ENCODE data around the gene PAK2. TPM values are rescaled to one million over a fixed set of nuclear protein-coding genes. Genes with fewer than 3 reads are reported as not detected.
A peak's percentile ranks its signal among the peaks of the same experiment; 100 is the strongest.

Gene PAK2
- polyA plus RNA-seq (2013, experiment 1 of 2), result 31.8 TPM
- 30.1 TPM for polyA plus RNA-seq (2013, experiment 2 of 2)

- Histone ChIP-seq H3K79me2 (ENCODE audit: control insufficient read depth, insufficient read depth, low read length) (peaks cover 36% of the 10 kb centered on the region), H3K79me1 (ENCODE audit: low read length) (peaks cover 6% of the 10 kb centered on the region), H3K23ac (ENCODE audit: low read length) (peak within 1 kb of the TSS; percentile 45), H2BK120ac (ENCODE audit: low read depth, low read length) (no peak within 1 kb of the TSS), H3K56ac (ENCODE audit: low read length) (peak within 1 kb of the TSS; percentile 99), H3K27ac (ENCODE audit: low read depth, low read length) (peak within 1 kb of the TSS; percentile 98), H4K5ac (ENCODE audit: low read length) (peak within 1 kb of the TSS; percentile 87), H3K4me2 (ENCODE audit: low read length) (peak within 1 kb of the TSS; percentile 37), H3K4me1 (ENCODE audit: control insufficient read depth, low read depth, low read length) (peaks cover 7% of the 10 kb centered on the region), H3K4ac (ENCODE audit: low read depth, low read length) (peak within 1 kb of the TSS; percentile 66), H3K27me3 (ENCODE audit: insufficient read depth, low read length, poor library complexity) (no peaks in the 10 kb centered on the region), H3K18ac (ENCODE audit: low read length) (peak within 1 kb of the TSS; percentile 91), H3K36me3 (ENCODE audit: control insufficient read depth, insufficient read depth, low read length) (no peaks in the 10 kb centered on the region), H2BK5ac (ENCODE audit: low read length) (no peak within 1 kb of the TSS), H4K8ac (ENCODE audit: low read depth, low read length) (peak within 1 kb of the TSS; percentile 96), H2BK15ac (replicated peaks; ENCODE audit: low read depth) (no peak within 1 kb of the TSS), H3K9ac (ENCODE audit: low read length) (peak within 1 kb of the TSS; percentile 99), H2AK5ac (ENCODE audit: low read length) (no peak within 1 kb of the TSS), H3K4me3 (ENCODE audit: low read length) (peak within 1 kb of the TSS; percentile 100)
- DNase-seq, result peak; percentile 94
- no CpG with 5 or more reads among the region's 86 CpGs for WGBS (ENCODE audit: extremely low coverage, insufficient coverage, low lambda C conversion rate)
Observed at GRCh38 chr3:196739671-196740480, at the start of gene PAK2. TSS of gene PAK2 (plus strand) at chr3:196739857. CDS start at chr3:196782647, 42,790 bp downstream.

GRCh38 chr3:196689941-196690660 lies 49.6 kb upstream of the PAK2 start:
- no peak for DNase-seq
- Histone ChIP-seq H3K56ac (ENCODE audit: low read length) (no peak overlapping the region), H2BK5ac (ENCODE audit: low read length) (no peak overlapping the region), H3K4me2 (ENCODE audit: low read length) (no peak overlapping the region), H3K18ac (ENCODE audit: low read length) (no peak overlapping the region), H2AK5ac (ENCODE audit: low read length) (no peak overlapping the region), H3K36me3 (ENCODE audit: control insufficient read depth, insufficient read depth, low read length) (no peaks in the 10 kb centered on the region), H3K4ac (ENCODE audit: low read depth, low read length) (no peak overlapping the region), H2BK15ac (replicated peaks; ENCODE audit: low read depth) (no peak overlapping the region), H3K27ac (ENCODE audit: low read depth, low read length) (no peak overlapping the region), H3K4me1 (ENCODE audit: control insufficient read depth, low read depth, low read length) (peaks cover 2% of the 10 kb centered on the region), H4K8ac (ENCODE audit: low read depth, low read length) (no peak overlapping the region), H3K4me3 (ENCODE audit: low read length) (no peak overlapping the region), H3K79me1 (ENCODE audit: low read length) (no peaks in the 10 kb centered on the region), H3K27me3 (ENCODE audit: insufficient read depth, low read length, poor library complexity) (no peaks in the 10 kb centered on the region), H3K79me2 (ENCODE audit: control insufficient read depth, insufficient read depth, low read length) (no peaks in the 10 kb centered on the region), H3K23ac (ENCODE audit: low read length) (no peak overlapping the region), H3K9ac (ENCODE audit: low read length) (no peak overlapping the region), H4K5ac (ENCODE audit: low read length) (no peak overlapping the region), H2BK120ac (ENCODE audit: low read depth, low read length) (no peak overlapping the region)
- no CpG with 5 or more reads among the region's 17 CpGs for WGBS (ENCODE audit: extremely low coverage, insufficient coverage, low lambda C conversion rate)

GRCh38 chr3:196691386-196691785 lies 48.3 kb upstream of the PAK2 start:
- H2BK5ac ChIP-seq (ENCODE audit: low read length), result no peak overlapping the region
- H3K4me3 ChIP-seq (ENCODE audit: low read length), result no peak overlapping the region
- no peak overlapping the region for H3K4ac ChIP-seq (ENCODE audit: low read depth, low read length)
- H3K36me3 ChIP-seq (ENCODE audit: control insufficient read depth, insufficient read depth, low read length), result no peaks in the 10 kb centered on the region
- H3K9ac ChIP-seq (ENCODE audit: low read length), result no peak overlapping the region
- no peak overlapping the region for H2AK5ac ChIP-seq (ENCODE audit: low read length)
- peaks cover 2% of the 10 kb centered on the region for H3K4me1 ChIP-seq (ENCODE audit: control insufficient read depth, low read depth, low read length)
- no CpG with 5 or more reads among the region's 8 CpGs for WGBS (ENCODE audit: extremely low coverage, insufficient coverage, low lambda C conversion rate)
- no peak overlapping the region for H4K5ac ChIP-seq (ENCODE audit: low read length)
- H3K27me3 ChIP-seq (ENCODE audit: insufficient read depth, low read length, poor library complexity), result no peaks in the 10 kb centered on the region
- H4K8ac ChIP-seq (ENCODE audit: low read depth, low read length), result no peak overlapping the region
- H3K4me2 ChIP-seq (ENCODE audit: low read length), result no peak overlapping the region
- H3K56ac ChIP-seq (ENCODE audit: low read length), result no peak overlapping the region
- DNase-seq, result no peak
- H3K18ac ChIP-seq (ENCODE audit: low read length), result no peak overlapping the region
- H2BK15ac ChIP-seq (replicated peaks; ENCODE audit: low read depth), result no peak overlapping the region
- no peak overlapping the region for H2BK120ac ChIP-seq (ENCODE audit: low read depth, low read length)
- H3K79me1 ChIP-seq (ENCODE audit: low read length), result no peaks in the 10 kb centered on the region
- no peak overlapping the region for H3K27ac ChIP-seq (ENCODE audit: low read depth, low read length)
- H3K23ac ChIP-seq (ENCODE audit: low read length), result no peak overlapping the region
- H3K79me2 ChIP-seq (ENCODE audit: control insufficient read depth, insufficient read depth, low read length), result no peaks in the 10 kb centered on the region

- H2BK15ac ChIP-seq (replicated peaks; ENCODE audit: low read depth), result no peak overlapping the region
- no peaks in the 10 kb centered on the region for H3K79me1 ChIP-seq (ENCODE audit: low read length)
- H2BK120ac ChIP-seq (ENCODE audit: low read depth, low read length), result no peak overlapping the region
- H4K5ac ChIP-seq (ENCODE audit: low read length), result no peak overlapping the region
- H3K27ac ChIP-seq (ENCODE audit: low read depth, low read length), result no peak overlapping the region
- no peak for DNase-seq
- no peaks in the 10 kb centered on the region for H3K79me2 ChIP-seq (ENCODE audit: control insufficient read depth, insufficient read depth, low read length)
- no peak overlapping the region for H3K9ac ChIP-seq (ENCODE audit: low read length)
- H3K18ac ChIP-seq (ENCODE audit: low read length), result no peak overlapping the region
- no peaks in the 10 kb centered on the region for H3K27me3 ChIP-seq (ENCODE audit: insufficient read depth, low read length, poor library complexity)
- no peak overlapping the region for H3K4me2 ChIP-seq (ENCODE audit: low read length)
- H3K56ac ChIP-seq (ENCODE audit: low read length), result no peak overlapping the region
- no peak overlapping the region for H2BK5ac ChIP-seq (ENCODE audit: low read length)
- no CpG with 5 or more reads among the region's 1 CpG for WGBS (ENCODE audit: extremely low coverage, insufficient coverage, low lambda C conversion rate)
- no peaks in the 10 kb centered on the region for H3K4me1 ChIP-seq (ENCODE audit: control insufficient read depth, low read depth, low read length)
- no peak overlapping the region for H4K8ac ChIP-seq (ENCODE audit: low read depth, low read length)
- no peak overlapping the region for H3K23ac ChIP-seq (ENCODE audit: low read length)
- no peak overlapping the region for H3K4ac ChIP-seq (ENCODE audit: low read depth, low read length)
- H2AK5ac ChIP-seq (ENCODE audit: low read length), result no peak overlapping the region
- H3K36me3 ChIP-seq (ENCODE audit: control insufficient read depth, insufficient read depth, low read length), result no peaks in the 10 kb centered on the region
- no peak overlapping the region for H3K4me3 ChIP-seq (ENCODE audit: low read length)
Observed at GRCh38 chr3:196694202-196694638, 45.4 kb upstream of the PAK2 start.

- H3K4me3 ChIP-seq (ENCODE audit: low read length), result no peak overlapping the region
- no peaks in the 10 kb centered on the region for H3K27me3 ChIP-seq (ENCODE audit: insufficient read depth, low read length, poor library complexity)
- no peaks in the 10 kb centered on the region for H3K4me1 ChIP-seq (ENCODE audit: control insufficient read depth, low read depth, low read length)
- H3K23ac ChIP-seq (ENCODE audit: low read length), result no peak overlapping the region
- H3K9ac ChIP-seq (ENCODE audit: low read length), result no peak overlapping the region
- no peak overlapping the region for H2BK15ac ChIP-seq (replicated peaks; ENCODE audit: low read depth)
- H2BK120ac ChIP-seq (ENCODE audit: low read depth, low read length), result no peak overlapping the region
- no peaks in the 10 kb centered on the region for H3K79me1 ChIP-seq (ENCODE audit: low read length)
- H2AK5ac ChIP-seq (ENCODE audit: low read length), result no peak overlapping the region
- no peak overlapping the region for H4K8ac ChIP-seq (ENCODE audit: low read depth, low read length)
- H2BK5ac ChIP-seq (ENCODE audit: low read length), result no peak overlapping the region
- no peaks in the 10 kb centered on the region for H3K79me2 ChIP-seq (ENCODE audit: control insufficient read depth, insufficient read depth, low read length)
- no peak overlapping the region for H3K18ac ChIP-seq (ENCODE audit: low read length)
- H3K4me2 ChIP-seq (ENCODE audit: low read length), result no peak overlapping the region
- H4K5ac ChIP-seq (ENCODE audit: low read length), result no peak overlapping the region
- WGBS (ENCODE audit: extremely low coverage, insufficient coverage, low lambda C conversion rate), result 100% methylated on average over 3 of the region's 17 CpGs
- H3K36me3 ChIP-seq (ENCODE audit: control insufficient read depth, insufficient read depth, low read length), result no peaks in the 10 kb centered on the region
- H3K56ac ChIP-seq (ENCODE audit: low read length), result no peak overlapping the region
- no peak overlapping the region for H3K4ac ChIP-seq (ENCODE audit: low read depth, low read length)
- no peak overlapping the region for H3K27ac ChIP-seq (ENCODE audit: low read depth, low read length)
- DNase-seq, result no peak
Observed at GRCh38 chr3:196694941-196695848, 44.5 kb upstream of the PAK2 start.

Data from mesendoderm (in vitro differentiated cells).